ENCODE data around the gene IDE.
A peak's percentile ranks its signal among the peaks of the same experiment; 100 is the strongest.

IDE gene

DNA sequence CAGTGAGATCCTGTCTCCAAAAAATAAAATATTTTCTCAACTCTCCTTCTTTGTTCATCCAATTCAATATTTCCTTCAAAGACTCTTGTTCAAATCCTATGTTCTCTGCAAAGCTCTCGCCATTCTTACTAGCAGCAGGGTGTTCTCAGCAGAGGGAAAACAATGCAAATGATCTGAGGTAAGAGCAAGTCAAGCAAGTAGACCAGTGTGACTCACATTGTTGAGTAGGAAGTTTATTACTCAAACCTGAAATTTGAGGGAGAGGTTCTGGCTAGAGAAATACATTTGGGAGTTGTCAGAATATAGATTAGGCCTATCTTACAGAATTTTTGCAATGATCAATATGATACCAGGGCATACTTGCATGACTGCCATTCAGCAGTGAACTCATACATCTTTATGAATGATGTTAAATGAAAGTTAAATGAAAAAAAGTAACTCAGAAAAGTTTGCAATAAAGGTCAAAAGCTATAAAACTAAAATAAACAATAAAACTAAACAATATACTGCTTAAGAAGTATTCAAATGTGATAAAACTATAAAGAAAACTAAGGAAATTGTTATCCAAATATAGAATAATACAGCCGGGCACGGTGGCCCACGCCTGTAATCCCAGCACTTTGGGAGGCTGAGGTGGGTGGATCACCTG is 5.8 kb downstream of the IDE start:
- peak in 3 of 4 experiments; percentile 6 to 40 (median 40) for DNase-seq

DNA sequence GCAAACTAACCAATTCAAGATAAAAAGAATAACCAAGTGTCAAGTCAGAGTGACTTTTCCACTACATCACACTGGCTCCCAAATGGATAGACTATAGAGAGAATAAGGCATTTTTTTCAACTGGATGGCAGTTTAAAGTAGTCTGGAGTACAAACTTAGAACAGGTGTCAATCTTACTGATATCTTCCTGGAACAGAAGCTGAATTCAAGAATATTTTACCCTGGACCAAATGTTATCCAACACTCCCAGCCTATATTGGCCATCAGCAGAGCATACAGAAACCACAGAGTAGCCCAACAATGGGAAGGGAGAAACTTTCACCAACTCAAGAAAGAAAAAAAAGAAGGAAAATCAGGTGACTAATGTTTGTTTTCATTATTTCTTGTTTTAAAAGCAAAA is 11.5 kb downstream of the IDE start:
- peak in 1 of 4 experiments; percentile 18 for DNase-seq

DNA sequence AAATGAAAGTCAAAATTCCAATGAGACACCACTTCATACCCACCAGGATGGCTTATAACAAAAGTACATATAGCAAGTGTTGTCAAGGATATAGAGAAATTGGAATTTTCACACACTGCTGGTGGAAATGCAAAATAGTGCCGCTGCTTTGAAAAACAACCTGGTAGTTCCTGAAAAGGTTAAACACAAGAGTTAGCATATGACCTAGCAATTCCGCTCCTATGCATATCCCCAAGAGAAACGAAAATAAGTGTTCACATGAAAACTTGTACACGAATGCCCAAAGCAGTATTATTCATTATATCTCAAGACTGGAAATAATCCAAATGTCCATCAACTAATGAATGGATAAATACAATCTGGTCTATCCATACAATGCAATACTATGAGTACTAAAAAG is 14.8 kb downstream of the IDE start:
- DNase-seq = no peak

DNA sequence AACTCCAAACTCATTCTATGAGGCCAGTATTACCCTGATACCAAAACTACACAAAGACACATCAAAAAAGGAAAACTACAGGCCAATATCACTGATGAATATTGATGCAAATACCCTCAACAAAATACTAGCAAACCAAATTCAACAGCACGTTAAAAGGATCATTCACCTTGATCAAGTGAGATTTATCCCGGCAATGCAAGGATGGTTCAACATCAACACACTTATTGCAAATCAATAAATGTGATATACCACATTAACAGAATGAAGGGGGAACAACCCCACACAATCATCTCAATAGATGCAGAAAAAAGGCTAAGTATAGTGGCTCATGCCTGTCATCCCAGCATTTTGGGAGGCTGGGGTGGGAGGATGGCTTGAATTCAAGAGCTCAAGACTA is 19.9 kb downstream of the IDE start:
- no peak for DNase-seq

DNA sequence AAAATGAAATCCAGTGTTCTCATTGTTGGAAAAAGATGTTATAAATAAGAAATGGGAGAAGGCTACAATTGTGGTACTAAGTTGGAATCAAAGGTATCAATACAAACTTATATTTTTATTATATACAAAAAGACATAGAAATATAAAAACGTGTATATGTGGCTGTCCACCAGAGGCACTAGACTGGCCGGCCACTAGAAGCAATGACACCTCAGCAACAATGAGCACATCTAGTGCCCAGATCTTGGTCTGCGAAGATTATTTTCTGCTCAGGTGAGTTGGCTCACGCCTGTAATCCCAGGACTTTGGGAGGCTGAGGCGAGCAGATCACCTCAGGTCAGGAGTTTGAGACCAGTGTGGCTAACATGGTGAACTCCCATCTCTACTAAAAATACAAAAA is 21.6 kb downstream of the IDE start:
- no peak for DNase-seq

DNA sequence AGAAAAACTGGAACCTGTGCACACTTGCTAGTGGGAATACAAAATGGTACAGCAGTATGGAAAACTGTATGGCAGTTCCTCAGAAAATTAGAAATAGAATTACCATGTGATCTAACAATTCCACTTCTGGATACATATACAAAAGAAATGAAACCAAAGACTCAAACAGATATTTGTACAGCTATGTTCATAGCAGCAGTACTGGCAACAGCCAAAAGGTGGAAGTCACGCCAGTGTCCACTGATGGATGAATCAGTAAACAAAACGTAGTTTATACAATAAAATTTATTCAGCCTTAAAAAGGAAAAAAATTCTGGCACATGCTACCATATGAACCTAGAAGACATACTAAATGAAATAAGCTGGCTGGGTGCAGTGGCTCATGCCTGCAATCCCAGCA is 23.0 kb downstream of the IDE start:
- DNase-seq = no peak

DNA sequence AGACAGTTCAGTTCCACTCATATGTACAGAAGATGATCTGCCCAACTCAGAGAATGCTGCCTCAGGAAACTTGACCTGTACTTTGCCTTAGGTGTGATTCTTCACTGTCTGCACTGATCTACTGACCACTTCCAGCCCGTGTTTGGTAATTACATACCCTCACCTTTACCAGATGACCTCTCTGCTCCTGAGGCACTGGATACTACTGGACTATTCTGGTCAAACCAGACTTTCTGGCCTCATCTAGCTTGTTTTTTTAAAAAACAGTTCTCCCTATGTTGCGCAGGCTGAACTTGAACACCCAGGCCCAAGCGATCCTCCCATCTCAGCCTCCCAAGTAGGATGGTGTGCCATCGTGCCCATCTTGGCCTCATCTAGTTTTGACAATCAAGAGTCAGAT is 26.2 kb downstream of the IDE start:
- DNase-seq = no peak

DNA sequence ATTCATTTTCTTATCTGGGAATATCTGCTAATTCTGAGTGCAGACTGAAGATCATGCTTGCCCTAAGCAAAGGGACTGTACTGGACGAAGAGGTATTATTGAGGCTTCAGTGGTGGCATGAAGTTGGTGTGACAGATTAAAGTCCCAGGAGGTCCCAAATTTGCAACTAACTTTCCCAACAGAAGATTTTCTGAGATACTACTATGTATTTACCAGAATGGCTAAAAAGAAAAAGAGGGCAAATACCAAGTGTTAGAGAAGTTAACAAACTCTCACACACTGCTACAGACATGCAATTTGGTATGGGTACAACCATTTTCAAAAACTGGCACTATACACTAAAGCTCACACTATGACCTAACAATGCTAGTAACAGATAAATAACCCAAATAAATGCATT is 28.3 kb downstream of the IDE start:
- DNase-seq = no peak

DNA sequence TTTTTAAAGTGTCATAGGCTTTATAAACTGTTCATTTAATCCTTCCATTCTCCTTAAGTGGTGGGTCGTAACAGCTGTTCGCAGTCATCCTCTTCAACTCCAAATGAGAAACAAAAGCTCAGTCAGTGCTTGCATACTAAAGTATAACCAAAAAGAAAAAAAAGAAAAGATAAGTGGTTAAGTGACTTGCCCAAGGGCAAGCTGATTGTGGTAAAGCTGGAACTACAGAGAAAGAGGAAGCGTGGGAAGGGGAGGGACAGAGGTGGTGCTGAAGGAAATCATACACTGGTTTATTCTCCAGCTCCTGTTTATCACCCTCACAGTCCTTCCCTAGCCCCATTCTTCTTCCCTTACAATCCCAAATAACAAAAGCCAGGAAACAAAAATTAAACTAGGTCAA is 29.6 kb downstream of the IDE start:
- peak; percentile 72 to 85 (median 78) for DNase-seq

DNA sequence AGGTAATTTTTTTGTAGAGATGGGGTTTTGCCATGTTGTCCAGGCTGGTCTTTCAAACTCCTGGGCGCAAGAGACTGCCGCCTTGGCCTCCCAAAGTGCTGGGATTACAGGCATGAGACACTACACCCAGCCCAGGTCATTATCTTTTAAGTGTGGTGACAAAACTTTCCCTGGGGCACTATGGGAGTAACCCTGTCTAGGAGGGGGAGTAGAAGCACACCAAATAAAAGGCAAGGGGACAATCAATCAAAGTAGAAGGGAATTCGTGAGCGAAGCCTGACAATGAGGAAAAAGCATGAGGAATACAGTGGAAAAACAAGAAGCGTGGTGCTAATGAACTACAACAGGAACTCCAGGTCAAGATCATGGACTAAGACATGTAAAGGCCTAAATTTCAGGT is 31.4 kb downstream of the IDE start:
- DNase-seq = no peak

DNA sequence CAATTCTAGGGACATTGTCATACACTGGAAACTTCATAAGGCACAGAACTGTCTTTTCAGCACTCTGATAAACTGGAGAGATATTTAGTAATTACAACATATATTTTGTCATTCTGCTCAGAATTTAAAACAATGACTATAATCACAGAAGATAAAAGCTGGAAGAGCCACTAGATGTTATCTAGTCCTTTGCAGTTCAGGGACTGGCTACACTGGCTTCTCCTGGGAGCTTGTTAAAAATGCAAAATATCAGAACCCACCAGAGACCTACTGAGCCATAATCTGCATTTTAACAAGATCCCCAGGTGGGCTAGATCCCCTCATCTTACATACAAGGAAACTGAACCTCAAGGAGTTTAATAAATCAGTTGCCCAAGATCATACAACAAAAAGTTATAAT is 32.3 kb downstream of the IDE start:
- no peak for DNase-seq

DNA sequence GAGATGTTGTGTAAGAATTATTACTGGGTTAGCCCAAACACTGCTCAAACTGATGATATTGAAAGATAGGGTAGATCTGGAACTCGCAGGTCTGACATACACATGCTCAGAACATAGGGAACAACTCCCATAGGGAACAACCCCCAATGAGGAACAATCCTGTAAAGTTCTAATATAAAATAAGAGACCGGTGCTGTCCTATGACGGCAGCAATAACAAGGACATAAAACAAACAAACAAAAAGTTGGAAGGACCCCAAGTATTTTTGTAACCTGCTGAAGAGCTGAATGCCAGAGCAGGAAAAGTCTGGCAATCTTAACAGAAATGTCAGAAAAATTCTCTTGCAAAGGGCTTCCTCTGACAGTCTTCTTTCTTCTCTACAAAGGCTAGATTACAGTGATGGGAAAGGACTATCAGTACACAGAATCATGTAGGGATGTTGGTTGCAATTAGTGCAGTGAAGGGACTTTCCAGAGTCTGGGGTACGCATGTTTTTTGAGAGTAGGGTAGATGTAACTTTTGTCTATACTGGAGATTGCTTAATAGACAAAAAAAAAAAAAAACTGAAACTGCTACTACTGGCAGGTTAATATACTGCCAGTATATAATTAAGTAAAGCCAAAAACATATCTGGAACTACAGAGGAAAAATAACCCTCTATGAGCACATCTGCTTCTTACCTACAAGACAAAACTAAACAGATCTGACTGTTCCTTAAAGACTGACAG is 35.5 kb downstream of the IDE start:
- no peak for DNase-seq

DNA sequence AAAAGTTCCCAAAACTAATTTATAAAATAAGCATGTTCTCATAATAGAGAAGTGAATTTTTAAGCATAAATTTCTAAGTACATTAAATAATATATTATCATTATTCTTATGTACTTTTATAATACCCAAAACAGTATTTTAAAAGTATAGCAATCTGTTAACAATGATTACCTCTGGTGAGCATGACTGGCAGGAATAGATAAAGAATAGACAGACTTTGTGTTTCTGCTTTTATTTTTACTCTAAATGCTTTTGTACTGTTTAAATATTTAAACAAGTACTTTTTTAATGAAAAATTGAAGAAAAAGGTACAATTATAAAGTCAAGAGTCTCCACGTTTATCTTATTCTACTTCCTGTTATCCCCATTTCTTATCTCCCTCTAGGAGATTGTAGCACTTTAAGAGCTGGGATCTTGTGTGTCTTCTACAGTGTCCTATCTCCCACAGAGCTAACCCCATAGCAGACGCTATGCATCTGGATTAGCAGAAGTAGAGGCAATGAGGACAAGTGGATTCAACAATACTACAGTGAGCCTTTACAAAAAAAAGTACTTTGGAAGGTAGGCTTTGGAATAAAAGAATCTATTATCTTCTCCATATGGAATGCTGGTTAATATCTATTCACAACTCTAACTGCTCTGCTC is 42.9 kb downstream of the IDE start:
- no peak for DNase-seq

DNA sequence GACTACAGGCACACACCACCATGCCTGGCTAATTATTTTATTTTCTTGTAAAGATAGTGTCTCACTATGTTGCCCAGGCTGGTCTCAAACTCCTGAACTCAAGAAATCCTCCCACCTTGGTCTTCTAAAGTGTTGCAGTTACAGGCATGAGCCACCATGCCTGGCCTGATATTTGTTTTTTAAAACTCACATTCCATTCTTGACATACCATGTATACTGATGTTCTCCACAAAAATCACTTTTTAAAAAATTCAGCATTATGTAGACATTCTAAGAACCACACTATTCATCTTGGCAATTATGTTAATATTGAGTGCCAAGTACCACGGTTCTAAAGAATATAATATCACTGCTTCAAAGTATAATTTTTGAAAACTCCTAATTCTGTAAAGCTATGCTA is 43.5 kb downstream of the IDE start:
- DNase-seq = no peak

DNA sequence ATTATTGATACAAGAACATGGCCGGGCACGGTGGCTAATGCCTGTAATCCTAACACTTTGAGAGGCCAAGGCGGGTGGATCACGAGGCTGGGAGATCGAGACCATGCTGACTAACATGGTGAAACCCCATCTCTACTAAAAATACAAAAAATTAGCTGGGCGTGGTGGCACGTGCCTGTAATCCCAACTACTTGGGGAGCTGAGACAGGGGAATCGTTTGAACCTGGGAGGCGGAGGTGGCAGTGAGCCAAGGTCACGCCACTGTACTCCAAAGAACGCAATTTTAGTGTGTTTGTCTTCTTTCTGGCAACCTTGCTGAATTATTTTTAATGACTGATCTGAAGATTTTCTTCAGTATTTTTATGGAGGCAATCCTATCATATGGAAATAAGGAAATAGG is 46.2 kb downstream of the IDE start:
- no peak for DNase-seq

DNA sequence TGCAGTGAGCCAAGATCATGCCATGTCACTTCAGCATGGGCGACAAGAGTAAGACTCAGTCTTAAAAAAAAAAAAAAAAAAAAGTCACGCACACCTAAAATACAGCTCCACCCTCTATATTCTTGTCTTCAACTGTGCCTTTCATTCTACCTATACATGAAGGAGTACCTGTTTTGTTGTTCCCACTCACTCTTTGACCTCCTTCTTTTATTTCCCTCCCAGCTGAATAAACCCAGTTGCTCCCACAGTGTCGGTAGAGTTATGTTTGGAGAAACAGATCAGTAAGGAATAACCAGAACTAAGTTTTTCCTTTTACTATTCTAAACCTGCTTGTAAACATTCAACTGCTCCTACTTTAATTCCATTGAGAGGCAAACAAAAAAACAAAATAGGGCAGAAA is 50.3 kb downstream of the IDE start:
- no peak for DNase-seq

DNA sequence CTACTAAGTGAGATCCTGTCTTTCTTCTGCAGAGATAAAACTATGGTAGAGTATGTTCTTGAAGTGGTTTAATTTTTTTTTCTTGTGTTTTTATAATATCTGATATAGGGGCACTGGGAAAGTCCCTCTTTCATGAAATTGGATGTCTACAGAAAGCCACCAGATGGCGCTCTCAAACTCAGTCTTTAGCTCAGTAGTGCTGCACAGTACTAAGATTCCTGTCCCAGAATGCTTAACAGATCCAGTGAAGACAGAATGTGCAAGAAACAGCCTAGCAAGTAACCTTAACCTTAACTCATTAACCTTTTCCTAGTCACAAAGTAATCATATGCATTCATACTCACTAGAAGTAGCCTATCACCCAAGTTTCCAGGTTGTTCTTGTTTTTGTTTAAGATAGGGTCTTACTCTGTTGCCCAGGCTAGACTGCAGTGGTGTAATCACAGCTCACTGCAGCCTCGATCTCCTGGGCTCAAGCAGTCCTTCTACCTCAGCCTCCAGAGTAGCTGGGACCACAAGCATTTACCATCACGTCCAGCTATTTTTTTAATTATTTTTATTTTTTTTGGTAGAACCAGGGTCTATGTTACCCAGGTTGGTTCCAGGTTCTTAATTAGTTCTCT is 56.7 kb downstream of the IDE start:
- peak; percentile 79 to 89 (median 82) for DNase-seq

DNA sequence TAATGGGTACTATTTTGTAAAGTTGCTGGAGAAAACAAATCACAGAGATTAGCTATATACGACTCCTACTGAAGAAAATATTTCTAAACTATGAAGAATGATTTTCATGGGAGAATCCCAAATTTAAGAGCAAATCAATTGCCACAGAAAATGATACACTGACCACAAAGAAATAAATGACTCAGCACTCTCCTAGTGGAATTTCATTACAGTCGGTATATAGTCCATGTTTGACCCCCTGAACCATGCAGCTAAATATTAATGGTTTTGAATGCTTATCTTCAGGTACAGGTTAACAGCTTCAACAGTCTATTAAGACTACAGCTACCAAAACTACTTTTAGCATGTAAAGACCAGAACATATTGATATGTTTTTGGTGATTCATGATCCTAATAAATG is 65.0 kb downstream of the IDE start:
- no peak for DNase-seq

DNA sequence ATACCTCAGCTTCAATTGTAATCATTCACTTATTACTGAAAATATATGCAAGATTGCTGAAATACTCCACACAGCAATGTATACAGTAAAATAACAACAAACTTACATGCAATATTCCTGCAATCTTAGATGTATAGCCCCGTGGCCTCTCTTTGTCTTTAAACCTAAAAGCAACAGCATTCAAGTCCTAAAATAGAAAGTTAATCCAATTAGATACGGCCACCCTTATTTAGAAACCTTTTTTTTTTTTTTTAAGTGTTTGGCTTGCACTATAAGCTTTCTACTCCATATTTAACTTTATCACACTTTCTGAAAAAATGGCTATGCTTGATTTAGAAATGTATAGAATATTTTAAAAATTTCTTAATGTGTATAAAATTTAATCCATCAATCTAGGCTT is 67.6 kb downstream of the IDE start:
- DNase-seq = no peak

DNA sequence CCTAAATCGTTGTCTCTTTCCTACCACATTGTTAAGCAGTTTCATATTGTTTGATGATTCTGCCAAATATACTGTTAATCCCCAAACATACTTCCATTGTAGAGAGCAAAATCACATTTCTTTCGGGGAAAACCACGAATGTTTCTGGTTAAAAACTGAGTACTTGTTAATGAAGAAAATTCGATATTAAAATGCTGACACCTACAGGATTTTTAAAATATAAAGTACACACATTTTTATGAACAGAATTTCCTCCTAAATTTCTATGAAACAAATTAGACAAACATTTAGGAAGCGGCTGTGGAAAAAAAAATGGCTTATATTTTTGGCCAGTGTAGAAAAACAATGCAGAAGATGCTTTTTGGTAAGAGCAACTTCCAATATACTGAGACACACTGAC is 68.8 kb downstream of the IDE start:
- no peak for DNase-seq

DNA sequence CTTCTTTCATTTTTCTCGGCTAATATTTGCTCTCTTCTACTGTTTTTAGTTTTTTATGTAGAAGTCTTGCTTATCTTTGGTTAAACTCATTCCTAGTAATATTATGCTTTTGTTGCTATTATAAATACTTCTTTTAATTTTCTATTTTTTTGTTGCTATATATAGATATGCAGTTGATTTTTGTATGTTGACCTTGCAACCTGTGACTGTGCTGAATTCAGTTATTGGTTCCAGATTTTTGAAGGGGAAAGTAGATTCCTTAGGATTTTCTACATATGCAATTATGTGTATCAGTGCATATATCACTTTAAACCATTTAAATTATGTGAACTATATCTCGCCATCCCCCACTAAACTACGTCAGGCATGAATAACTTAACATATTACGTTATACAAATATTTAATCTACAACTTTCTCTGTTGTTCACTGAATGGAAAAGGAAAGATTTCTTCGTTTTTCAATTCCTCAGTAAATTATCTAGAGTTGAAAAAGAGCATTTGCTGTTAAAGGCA is 71.5 kb downstream of the IDE start:
- no peak for DNase-seq

DNA sequence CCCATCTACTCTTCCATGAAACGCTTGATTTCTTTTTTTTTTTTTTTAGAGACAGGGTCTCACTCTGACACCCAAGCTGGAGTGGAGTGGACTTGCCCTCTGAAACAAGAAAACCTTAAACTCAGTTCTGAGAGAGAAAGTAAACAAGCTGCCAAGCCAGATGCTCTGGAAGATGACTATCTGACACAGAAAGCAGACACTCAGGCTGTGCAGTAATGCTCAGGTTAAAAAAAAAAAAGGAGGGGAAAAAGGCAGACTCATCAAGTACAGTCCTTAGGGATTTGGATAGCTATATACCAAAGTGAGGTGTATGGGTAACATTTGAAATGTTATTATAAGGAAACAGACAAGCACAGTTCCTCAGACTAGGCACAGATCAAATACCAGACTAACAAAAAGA is 80.5 kb downstream of the IDE start:
- no peak for DNase-seq

DNA sequence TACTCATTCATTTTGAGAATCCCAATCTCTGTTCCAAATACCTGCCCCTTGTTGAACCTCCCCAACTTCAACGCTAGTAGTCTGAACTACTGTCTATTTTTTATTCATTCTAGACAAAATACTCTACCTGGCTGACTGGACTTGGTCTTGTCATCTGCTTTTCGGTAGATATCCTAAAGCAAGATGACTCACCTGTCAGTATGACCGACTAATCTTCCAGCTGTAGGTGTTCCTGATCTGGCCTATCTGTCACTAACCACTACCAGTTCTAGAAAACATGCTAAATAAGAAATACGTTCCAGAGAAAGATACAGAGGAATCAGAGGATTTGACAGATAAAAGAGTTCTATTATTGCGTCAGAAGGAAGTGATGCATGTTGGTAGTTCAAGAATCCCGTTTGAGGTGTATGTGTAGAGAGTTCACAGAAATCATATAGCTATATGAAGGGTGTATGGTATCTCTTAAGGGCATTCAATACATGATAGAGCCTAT is 81.1 kb downstream of the IDE start:
- no peak for DNase-seq

Measured in suppressor macrophage (primary cell).